HG02763 (cell line): Measurements from ENCODE around the gene POU2AF2.
"Not testable (repeated sequence)": the region's sequence is repeated elsewhere in the genome, so short reads cannot be mapped to it uniquely, and the experiment has no call there.

Experiments used
- ATAC-seq: cut with Tn5 transposase; IDR thresholded peaks from one replicate; pipeline ENCODE4 v1.9.1; 2021; ENCODE audit warnings: mild to moderate bottlenecking, moderate library complexity; ENCODE audit not compliant: unreplicated experiment

The POU2AF2 gene

DNA sequence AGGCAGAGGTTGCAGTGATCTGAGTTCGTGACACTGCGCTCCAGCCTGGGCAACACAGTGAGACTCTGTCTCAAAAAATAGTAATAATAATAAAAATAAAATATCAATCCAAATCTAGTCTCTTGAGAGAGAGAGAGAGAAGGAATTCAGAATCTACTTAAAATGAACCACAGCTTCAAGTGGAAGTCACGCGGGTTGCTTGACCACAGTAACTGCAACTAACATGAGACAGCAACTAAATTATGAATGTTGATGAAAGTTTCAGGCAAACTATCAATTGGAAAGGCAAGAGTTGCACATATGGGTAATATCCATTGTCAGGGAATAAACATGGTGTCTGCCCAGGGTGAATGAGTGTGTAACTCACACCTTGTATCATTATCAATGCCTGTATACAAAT, 12.5 kb downstream of the POU2AF2 start:
- no peak for ATAC-seq

DNA sequence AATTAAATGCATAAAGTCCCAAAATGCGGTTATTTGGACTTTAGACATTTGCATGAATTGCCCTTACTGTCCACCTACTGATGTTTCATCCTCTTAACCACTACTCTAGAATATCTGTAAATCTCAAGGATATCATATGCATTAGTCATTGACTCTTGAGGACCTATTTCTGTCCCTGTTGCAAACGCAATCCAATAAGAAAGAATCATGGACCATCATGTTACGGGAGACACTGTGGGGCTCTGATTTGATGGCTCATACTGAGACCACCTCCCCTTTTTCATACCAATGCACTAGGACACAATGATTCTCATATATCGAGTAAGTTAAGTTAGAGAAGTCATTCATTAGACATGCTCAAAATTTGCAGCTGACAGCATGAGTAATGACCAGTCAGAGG, 14.4 kb downstream of the POU2AF2 start:
- no peak for ATAC-seq

DNA sequence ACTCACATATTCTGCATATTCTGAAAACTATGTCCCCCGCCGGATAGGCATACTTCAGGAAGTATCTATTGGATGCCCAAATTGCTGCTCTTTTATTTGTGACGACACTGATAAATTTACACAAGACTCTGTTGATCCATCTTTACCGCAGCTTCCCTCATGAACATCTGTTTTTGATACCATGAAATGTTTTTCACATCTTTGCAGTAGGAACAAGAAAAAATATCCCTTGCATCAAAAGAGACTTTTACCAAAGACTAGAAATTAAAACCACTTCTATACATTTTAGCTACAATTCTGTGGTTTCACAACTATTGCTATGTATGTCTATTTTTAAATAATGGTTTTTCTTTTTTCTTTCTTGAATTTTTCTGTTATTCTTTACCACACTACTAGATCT, 15.3 kb downstream of the POU2AF2 start:
- ATAC-seq: no peak

DNA sequence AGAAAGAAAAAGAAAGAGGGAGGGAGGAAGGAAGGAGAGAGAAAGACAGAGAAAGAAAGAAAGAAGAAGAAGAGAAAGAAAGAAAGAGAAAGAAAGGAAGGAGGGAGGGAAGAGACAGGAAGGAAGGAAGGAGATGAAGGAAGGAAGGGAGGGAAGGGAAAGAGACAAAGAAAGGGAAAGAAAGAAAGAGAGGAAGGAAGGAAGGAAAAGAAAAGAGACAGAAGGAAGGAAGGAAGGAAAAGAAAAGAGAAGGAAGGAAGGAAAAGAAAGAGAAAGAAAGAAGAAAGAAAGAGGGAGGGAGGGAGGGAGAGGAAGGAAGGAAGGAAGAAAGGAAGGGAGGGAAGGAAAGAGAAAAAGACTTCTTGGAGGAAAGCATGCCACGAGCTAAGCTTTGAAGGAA, 19.1 kb downstream of the POU2AF2 start:
- no peak for ATAC-seq

DNA sequence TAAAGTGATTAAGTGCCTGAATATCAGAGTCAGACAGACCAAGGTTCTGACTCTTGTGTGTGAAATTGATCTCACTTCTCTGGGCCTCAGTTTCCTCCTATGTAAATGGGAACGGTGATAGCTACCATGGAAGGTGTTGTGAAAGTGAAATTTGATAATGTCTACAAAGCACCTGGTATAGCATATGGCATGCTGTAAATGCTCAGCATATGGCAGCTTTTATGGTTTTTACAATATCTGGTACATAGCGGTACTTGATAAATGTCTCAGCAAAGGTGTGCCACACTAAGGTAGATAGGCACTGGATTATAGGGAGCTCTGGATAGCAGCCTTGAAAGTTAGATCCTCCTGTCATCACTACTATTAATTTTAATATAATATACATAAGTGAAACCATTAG, 19.9 kb downstream of the POU2AF2 start:
- ATAC-seq: no peak

DNA sequence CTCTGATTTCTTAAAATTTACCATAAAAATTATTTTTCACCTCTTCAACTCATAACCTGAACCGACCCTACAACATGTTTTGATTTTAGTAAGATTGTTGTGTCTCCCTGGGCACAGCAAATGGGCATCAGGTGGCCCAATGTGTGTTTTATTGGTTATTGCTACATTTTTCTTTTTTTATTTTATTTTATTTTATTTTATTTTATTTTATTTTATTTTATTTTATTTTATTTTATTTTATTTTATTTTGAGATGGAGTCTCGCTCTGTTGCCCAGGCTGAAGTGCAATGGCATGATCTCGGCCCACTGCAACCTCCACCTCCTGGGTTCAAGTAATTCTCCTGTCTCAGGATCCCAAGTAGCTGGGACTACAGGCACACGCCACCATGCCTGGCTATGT, 22.8 kb downstream of the POU2AF2 start:
- not testable (repeated sequence) for ATAC-seq

DNA sequence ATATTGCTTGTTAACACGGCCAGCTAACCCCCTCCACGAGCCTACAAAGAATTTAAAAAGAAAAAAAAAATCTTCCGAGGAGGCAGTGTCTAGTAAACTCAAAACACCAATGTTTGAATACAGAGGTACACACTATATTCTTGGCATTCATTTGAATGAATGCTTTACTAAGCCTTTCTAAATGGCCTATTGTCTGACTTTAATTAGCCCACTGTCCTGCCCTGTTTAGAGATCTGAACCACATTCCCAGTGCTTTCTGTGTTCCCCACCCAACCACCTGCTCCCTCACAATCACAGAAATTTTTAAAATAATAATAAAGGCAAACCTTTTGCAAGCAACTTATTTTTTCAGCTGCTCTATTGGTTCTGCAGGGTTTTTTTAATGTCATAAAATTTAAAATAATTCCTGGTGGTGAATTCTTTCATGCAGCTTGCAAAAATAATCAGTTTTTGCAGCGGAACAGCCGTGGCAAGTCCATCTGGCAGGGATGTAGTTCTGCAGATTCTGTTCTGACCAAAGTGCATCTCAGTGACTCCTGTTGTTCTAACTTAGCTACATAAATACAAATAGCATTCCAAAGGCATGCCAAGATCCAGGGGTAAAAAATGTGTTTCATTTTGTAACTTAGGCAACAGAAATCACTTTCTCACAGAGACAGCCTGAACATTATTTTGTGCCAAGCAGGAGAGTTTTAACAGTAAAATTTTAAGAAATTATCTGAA, 23.8 kb downstream of the POU2AF2 start:
- ATAC-seq: no peak

DNA sequence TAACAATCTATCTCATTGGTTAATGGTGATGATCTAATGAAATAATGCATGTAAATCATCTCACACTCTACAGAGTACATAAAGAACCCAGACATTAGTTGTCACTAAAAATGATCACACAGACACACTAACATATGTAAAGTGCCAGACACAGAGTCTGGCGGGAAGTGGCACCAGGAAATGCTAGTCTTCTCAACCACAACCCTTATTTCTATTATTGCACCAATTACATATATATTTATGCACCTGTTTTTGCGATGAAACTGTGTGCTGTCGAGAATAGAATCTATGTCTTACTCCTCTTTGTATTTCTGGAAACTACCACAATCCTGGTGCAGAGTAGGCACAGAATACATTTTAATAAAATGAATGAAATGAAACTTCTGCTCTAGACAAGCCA, 26.9 kb downstream of the POU2AF2 start:
- ATAC-seq: no peak

DNA sequence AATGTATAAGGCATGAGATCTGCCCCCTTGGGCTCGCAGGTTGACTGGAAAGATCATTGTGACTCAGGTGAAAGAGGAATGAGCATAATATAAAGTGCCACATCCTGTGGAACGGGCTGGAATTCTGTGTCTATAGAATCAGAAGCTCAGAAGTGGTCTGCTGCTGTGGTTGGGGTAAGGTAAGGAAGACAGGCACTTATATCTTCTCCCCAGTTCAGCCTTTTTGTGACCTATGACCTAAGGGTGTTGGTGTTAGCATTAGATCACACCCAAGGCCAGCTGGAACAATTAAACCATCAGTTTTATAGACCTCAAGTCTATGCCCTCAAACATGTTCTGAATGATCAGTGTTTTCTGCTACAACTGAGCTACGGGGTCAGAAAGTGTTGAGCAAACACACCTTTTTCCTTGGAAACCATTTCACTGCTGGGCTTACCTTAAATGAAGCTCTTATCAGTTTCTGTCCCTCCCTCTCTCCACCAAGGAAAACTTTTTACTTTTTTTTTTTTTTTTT, 37.1 kb downstream of the POU2AF2 start:
- ATAC-seq: no peak

DNA sequence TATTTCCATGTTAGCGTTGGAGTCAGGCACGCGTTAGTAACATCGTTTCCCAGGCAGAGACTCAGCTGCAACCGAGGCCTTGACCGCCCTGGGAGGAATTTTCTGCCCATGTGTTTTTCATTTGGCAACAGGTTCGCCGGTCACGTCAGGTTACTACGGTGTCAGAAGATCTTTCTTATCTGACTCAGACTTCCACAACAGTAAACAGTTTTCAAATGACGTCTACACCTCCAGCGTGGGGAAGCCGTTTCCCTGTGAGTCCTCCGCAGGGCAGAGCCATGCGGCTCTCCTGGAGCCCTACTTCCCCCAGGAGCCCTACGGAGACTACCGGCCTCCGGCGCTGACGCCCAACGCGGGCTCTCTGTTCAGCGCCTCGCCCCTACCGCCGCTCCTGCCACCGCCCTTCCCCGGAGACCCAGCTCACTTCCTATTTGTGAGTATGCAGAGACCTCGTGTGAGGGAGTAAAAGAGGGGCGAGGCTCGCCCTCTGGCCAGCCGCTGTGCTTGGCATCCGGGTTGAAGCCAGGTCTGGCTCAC, 38.5 kb downstream of the POU2AF2 start:
- no peak for ATAC-seq

DNA sequence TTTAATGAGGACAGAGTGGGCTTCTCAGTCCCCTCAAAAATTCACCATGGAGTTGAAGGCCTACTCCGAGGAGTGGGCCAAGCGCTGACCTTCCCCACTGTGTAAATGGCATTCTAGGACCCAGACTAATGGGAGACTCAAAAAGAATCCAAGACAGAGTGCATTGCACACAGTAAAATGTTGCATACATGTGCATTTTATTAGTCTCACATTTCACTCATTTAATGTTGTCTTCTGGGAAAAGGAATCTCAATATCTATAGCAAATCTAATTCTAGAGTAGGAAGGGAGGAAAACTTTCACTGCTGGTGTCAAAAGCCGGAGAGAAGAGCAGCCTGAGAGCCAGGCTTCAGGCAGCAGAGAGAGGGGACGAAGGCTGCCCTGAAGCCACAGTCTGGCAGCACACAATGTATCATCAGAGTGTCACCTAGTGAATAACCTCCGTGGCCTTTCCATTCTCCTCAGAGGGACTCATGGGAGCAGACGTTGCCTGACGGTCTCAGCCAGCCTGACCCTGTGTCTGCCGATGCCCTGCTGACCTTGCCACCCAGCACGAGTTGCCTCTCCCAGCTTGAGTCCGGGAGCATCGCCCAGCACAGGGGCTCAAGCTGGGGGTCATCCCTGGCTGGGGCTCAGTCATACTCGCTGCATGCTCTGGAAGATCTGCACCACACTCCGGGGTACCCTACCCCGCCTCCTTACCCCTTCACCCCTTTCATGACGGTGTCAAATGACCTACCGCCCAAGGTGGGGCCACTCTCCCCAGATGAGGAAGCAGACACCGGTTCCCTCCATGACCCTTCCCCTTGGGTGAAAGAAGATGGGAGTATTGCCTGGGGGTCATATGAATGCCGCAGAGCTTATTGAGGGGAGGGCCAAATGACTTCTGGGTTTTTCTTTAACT, 39.9 kb downstream of the POU2AF2 start:
- ATAC-seq: no peak

DNA sequence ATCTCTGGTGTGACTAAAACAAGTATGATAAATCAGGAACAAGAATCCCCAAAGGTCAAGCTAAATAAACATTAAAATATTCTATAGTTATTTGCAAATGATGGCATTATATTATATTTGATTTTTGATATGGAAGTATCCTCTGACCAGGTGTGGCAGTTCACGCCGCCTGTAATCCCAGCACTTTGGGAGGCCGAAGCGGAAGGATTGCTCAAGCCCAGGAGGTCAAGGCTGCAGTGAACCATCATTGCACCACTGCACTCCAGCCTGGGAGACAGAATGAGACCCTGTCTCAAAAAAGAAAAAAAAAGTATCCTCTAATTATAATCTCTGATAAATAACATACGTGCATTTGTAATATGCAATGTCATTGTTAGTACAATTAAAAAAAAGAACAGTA, 46.2 kb downstream of the POU2AF2 start:
- no peak for ATAC-seq

DNA sequence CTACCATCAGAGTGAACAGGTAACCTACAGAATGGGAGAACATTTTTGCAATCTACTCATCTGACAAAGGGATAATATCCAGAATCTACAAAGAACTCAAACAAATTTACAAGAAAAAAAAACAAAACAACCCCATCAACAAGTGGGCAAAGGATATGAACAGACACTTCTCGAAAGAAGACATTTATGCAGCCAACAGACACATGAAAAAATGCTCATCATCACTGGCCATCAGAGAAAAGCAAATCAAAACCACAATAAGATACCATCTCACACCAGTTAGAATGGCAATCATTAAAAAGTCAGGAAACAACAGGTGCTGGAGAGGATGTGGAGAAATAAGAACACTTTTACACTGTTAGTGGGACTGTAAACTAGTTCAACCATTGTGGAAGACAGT, 46.9 kb downstream of the POU2AF2 start:
- ATAC-seq: not testable (repeated sequence)

DNA sequence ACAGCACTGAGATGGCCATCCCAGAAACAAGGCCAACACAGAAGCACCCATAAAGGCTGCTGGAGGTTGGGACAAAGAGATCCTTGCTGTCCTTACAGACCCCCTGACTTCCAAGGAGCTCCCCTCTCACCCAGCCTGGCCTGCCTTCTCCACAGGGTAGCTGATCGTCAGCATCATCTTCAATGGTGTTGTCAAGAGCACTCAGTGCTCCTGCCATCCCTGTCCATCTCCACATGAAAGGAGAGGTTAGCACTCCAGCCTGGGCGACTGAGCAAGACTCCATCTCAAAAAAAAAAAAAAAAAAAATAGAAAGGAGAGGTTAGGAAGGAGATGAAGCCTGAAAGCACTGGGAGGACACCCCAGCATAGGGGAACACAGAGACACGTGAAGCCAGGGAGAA, 50.7 kb downstream of the POU2AF2 start:
- no peak for ATAC-seq

DNA sequence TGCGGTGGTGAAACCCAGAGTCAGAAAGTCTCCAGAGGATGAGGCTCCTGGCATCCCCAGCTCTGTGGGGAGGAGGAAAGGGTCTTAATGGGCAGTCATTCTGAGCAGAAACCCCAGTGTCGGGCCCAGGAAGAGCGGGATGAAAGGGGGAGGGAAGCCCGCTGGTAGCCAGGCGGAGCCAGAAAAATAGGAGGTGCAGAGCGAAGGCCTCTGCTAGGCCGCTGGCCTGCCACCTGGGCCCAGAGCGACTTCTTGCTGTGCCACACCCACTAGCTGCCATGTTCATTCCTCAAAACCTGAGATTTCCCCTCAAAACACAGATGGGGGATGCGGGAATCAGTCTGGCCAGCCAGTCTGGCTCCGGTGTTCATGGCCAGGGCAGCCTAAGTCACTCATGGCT, 52.2 kb downstream of the POU2AF2 start:
- ATAC-seq: no peak

DNA sequence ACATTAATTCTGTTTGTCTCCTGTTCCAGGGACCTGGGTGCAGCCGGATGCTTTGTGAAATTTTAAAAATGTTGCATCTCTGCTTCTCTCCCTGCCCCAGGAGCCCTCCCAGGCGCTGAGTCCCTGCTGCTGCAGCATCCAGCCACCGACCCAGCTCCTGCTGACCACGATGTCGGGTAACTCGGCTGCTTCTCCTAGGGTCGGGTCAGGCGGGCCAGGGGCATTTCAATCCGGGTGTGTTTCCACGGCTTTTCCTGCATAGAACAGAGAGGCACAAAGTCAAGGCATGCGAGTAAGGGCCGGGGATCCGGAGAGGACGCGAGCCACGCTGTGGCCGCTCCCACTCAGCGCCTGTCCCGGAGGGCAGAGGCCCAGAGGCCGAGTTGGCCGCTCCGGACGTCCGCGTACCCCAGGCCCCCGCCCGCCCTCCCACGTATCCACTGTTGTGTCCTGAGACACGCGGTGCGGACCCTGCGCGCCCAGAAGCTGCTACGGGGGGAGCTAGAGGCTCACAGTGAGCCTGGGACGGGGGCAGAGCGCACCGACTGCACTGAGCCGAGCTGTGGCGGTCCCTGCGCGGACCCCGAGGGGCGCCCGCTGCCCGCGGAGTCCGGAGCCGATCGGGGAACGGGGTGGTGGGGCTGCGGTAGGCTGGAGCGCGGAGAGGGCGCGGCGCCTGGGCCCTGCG, 53.0 kb downstream of the POU2AF2 start, which contains the start of gene POU2AF3:
TSS of gene POU2AF3 (plus strand) at position 134 of the 688 bp plus-strand sequence. CDS start at position 170, 36 bp downstream.
- ATAC-seq: peak; percentile 24

DNA sequence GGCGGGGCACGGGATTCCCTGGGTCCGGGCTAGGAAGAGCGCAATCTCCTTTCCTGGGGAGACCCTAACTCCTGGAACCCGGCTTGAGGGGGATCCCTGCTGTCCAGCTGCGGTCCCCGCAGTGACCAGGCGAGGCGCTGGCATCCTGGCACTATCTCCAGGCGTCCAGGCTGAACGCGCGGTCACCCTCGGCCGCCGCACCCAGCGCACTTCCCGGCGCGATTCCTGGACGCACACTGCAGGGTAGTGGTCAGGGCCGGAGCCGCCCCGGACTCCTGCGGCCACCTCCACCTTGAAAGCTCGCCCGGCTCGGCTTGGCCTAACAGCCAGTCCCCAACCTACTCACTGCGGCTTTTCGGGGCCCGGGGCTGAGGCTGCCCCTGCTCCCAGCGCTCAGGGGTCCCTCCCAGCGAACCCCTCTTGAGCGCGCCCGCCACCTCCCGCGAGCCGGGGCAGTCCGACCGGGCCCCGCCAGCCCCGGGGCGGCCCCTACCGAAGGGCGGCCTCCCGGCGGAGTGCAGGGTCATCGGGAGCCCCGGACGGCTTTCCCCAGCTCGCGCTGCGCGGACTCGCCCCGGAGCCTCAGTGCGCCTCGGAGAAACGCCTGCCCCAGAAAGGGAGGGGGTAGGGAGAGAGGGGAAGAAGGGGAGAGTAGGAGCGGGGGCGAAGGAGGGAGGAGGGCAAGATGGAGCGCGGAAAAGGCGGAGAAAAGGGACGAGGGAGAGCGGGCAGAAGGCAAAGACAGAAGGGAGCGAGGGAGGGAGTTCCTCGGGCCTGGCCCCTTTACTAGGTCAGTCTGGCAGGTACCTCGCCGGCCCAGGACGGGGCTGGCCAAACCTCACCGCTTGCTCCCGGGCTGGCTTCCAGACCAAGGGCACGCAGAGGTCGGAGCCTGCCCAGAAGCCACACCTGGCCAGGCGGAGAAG, 53.8 kb downstream of the POU2AF2 start:
- ATAC-seq: peak; percentile 52

DNA sequence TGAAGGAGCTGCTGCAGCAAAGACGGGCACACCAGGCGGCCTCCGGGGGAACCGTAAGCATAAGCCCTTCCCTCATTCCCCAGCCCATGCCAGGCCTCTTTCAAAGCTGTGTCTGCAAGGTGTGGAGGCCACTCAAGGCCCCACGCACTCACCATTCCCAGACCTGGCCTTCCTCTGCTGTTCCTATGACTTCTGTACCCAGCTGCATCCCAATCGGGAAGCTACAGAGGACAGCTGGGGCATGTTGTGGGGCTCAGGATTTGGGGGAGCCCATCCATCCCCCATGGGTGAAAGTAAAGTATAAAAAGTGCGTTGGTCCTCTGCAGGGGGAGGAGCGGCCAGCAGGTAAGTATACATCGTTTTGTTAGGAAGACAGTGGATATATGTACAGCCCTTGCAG, 55.0 kb downstream of the POU2AF2 start:
- no peak for ATAC-seq

DNA sequence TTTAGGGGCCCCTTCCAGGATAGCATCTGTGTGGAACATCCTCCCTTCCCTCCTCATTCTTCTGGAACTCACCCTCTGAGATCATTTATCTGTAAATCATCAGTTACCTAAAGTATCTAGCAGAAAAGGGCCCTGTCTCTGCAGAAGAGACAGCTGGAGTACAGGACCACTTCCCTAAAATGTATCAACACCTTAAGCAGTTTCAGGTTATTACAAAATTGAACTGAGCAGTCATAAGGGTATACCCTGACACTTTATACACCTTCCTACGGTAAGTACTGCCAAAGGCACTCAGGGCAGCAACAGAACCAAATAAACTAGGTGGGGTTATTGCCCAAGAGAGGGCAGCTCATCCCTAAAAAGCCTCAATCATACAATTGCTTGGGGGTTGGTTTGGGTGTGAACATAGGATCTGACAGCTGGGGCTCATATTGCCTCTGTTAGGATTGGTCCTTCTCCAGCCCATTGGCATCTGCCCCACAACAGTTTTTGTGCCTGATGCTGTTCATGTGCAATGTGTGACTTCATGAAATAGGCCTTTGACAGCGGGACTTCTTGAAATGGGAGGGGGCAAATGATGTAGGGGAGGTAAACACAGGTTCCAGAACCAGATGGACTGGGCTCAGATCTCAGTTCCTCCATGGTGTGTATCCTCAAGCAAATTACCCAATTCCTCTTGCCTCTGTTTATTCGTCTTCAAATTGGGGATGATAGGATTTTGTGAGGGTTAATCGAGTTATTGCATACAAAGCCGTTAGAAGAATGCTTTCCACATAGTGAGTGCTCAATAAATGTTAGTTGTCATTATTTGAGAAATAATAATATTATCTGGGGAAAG, 55.7 kb downstream of the POU2AF2 start:
- no peak for ATAC-seq
